Stimulated activated CD4-positive, alpha-beta T cell treated with anti-CD3 and anti-CD28 coated beads, TNF-alpha, amount 100 ng/mL, for 1 hour (primary cell): ENCODE results near the gene FLVCR2.
"Not testable (repeated sequence)": the region's sequence is repeated elsewhere in the genome, so short reads cannot be mapped to it uniquely, and the experiment has no call there.

ENCODE experiments used
- DNase-seq, 3 donors: peaks; one replicate each; pipeline ENCODE4 v3.0.0-alpha.2; 2020; ENCODE audit warnings: low read depth in 3 of 3, low spot score in 1 of 3

Gene FLVCR2

DNA sequence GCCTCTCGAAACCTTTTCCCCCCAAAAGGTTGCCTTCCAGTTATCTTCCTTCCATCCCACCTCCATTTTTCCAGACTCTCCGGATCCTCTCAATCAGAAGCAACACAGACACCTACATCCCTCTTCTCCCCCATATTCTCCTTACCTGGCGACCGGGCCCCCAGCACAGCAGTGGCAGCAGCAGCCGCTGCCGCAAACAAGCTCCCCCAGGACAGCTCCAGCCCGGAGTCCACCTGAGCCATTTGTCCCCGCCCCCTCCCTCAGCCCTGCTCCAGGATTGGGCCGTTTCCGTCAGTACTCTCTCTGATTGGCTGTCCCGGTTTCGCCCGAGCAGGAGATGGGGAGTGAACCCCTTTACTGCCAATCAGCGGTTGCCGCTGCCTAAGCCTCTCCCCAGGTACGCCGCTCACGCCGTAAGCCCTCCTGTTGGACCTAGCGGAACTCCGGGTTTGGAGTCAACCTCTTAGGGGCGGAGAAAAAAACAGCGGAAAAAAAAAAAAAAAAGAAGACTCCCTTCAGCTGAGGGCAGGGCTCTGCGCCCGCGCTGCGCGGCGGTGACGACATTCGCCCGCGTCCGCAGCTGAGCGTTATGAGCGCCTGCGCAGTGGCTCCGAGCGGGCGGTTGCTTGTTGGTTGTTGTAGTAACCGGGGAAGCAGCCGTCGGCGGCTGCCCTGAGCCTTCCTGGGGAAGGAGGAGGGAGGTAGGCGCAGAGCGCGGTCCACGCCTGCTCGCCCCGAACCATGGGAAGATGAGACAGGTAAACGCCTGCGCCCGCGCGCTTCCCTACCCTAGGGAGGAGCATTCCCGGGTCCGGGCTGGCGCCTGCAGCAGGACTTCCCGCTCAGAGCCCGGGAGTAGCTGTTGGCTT is 82.4 kb downstream of the FLVCR2 start, which contains the start of the genes ERG28 and TTLL5:
Gene ERG28, minus strand, starts transcription at position 247 of the 869 bp plus-strand sequence. CDS start 3,374 bp downstream, outside the sequence.
Gene TTLL5, plus strand, starts transcription at position 617 of the 869 bp plus-strand sequence. CDS start 1,904 bp downstream, outside the sequence.
- DNase-seq, result peak; percentile 92 to 93 (median 93)

DNA sequence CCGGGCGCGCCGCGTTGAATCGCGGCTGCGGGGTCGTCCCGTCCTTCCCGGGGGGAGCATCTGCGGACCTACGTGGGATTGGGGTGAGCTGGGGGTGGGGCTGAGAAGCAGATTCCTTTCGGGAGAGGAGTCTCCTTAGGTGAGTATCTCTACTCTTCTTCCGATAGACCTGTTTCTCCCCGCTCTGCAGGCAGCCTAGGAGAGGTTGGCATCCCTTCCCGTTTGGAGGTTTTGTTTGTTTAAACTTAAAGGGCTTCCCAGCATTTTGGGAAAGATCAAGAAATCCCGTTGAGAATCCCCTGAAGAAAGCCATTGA is 83.0 kb downstream of the FLVCR2 start:
- DNase-seq, result no peak

GRCh38 chr14:75662966-75663365 is 84.5 kb downstream of the FLVCR2 start:
- no peak for DNase-seq

- DNase-seq, result no peak
Observed at GRCh38 chr14:75667099-75667765, 88.8 kb downstream of the FLVCR2 start.

DNA sequence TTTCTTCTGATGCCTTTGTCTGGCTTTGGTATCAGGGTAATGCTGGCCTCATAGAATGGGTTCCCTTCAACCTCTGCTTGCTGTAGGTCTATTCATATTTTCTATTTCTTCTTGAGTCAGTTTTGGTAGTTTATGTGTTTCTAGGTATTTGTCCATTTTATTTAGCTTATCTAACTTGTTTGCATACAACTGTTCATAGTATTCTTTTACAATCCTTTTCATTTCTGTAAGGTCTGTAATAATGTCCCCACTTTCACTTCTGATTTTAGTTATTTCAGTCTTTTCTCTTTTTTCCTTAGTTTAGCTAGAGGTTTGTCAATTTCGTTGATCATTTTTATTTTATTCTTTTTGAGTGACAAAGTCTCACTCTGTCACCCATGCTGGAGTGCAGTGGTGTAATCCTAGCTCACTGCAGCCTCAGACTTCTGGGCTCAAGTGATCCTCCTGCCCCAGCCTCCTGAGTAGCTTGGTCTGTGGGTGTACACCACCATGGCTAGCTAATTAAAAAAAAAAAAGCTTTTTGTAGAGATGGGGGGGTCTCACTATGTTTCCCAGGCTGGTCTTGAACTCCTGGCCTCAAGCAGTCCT is 94.3 kb downstream of the FLVCR2 start:
- DNase-seq, result no peak

- DNase-seq, result no peak
Observed at GRCh38 chr14:75673345-75674035, 95.1 kb downstream of the FLVCR2 start.

- no peak for DNase-seq
Observed at GRCh38 chr14:75675265-75675960, 97.0 kb downstream of the FLVCR2 start.

DNA sequence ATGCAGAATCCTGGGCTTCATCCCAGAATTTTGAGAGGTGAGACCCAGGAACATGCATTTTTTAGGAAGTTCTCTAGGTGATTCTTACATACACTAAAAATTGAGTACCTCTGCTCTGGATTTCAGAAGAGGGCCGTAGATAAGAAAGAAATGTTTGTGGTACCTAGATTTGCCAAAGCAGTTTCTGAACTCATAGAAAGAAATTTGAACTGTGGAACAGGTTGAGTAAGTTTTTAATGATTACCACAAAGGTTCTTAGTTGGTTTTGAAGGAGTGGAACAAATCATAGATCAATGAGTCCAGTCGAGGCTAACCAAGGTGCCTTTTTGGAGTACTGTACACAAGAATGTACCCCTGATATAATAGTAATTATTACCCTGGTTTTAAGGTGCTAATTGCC is 107.5 kb downstream of the FLVCR2 start:
- DNase-seq, result no peak

- DNase-seq, result no peak
Observed at GRCh38 chr14:75689012-75689411, 110.6 kb downstream of the FLVCR2 start.

DNA sequence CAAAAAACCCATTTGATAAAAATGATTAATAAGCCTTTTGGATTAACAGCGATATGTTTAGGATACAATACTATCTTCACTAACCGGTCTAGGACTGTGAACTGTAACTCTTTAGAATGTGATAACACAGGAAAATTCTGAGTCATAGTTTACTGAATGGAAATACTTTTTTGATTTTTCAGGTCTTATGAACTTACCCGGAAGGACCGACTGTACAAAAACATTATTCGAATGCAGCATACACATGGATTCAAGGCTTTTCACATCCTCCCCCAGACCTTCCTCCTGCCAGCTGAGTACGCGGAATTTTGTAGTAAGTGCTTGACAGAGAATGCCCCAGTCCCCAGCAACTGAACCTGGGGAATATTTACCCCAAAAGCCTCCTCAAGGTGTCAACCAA is 111.6 kb downstream of the FLVCR2 start:
- DNase-seq, result no peak

- not testable (repeated sequence) for DNase-seq
Observed at GRCh38 chr14:75695025-75695424, 116.6 kb downstream of the FLVCR2 start.

GRCh38 chr14:75697386-75697785 is 119.0 kb downstream of the FLVCR2 start:
- no peak for DNase-seq
